Measurements from ENCODE around the gene SLC35G1.

SLC35G1 gene

GRCh38 chr10:93850031-93851015, 43.5 kb upstream of the SLC35G1 start:
- TF ChIP-seq CTCF (IDR thresholded peaks at IDR 0.05; ENCODE audit: insufficient read depth, low read length, poor library complexity, severe bottlenecking) (no peak), EZH2phosphoT487 (conservative IDR thresholded peaks at IDR 0.05; ENCODE audit: low read length) (no peak)
- Histone ChIP-seq H3K79me2 (ENCODE audit: insufficient read depth, low read length) (no peaks in the 10 kb centered on the region), H2AFZ (ENCODE audit: low read depth, low read length, severe bottlenecking) (no peak overlapping the region), H3K9me2 (replicated peaks; ENCODE audit: insufficient read depth, low read length) (no peaks in the 10 kb centered on the region), H3K9ac (ENCODE audit: low read length) (no peak overlapping the region), H3K27ac (ENCODE audit: low read depth, low read length) (no peak overlapping the region), H3F3A (ENCODE audit: insufficient read depth) (no peaks in the 10 kb centered on the region), H3K9me3 (ENCODE audit: insufficient read depth, low read length) (no peaks in the 10 kb centered on the region), H3K36me3 (ENCODE audit: low read length) (no peaks in the 10 kb centered on the region), H3K27me3 (ENCODE audit: low read length) (no peaks in the 10 kb centered on the region), H3K4me3 (ENCODE audit: insufficient read depth, low read length, poor library complexity, severe bottlenecking) (no peak overlapping the region), H4K20me1 (ENCODE audit: low read depth, low read length) (no peaks in the 10 kb centered on the region), H3K4me2 (ENCODE audit: low read depth, low read length, poor library complexity, severe bottlenecking) (no peak overlapping the region)

DNA sequence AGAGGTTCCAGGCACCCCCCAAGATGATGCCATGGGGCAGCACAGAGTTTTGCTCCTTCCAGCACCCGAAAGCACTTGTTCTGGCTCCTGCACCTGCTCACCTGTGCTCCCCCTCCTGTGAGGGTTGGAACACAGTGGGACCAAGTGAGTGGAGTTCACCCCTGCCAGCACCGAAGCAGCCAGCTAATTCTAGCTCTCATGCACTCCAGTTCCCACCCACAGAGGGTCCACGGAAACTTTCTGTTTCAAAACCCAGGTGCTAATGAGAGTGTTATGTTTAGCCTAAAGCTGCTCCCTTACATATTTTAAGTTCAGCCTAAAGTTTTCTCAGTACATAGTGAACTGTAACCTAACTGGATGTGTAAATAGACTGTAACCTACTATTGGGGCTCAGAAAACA, 42.6 kb upstream of the SLC35G1 start:
- no peaks in the 10 kb centered on the region for H3K36me3 ChIP-seq (ENCODE audit: low read length)
- no peaks in the 10 kb centered on the region for H4K20me1 ChIP-seq (ENCODE audit: low read depth, low read length)
- H3K79me2 ChIP-seq (ENCODE audit: insufficient read depth, low read length): no peaks in the 10 kb centered on the region
- H3K4me2 ChIP-seq (ENCODE audit: low read depth, low read length, poor library complexity, severe bottlenecking): no peak overlapping the region
- no peak overlapping the region for H3K27ac ChIP-seq (ENCODE audit: low read depth, low read length)
- no peak overlapping the region for H2AFZ ChIP-seq (ENCODE audit: low read depth, low read length, severe bottlenecking)
- no peaks in the 10 kb centered on the region for H3K27me3 ChIP-seq (ENCODE audit: low read length)
- no peaks in the 10 kb centered on the region for H3F3A ChIP-seq (ENCODE audit: insufficient read depth)
- H3K4me3 ChIP-seq (ENCODE audit: insufficient read depth, low read length, poor library complexity, severe bottlenecking): no peak overlapping the region
- no peak overlapping the region for H3K9ac ChIP-seq (ENCODE audit: low read length)
- TF ChIP-seq CTCF (IDR thresholded peaks at IDR 0.05; ENCODE audit: insufficient read depth, low read length, poor library complexity, severe bottlenecking) (no peak), EZH2phosphoT487 (conservative IDR thresholded peaks at IDR 0.05; ENCODE audit: low read length) (no peak)
- no peaks in the 10 kb centered on the region for H3K9me2 ChIP-seq (replicated peaks; ENCODE audit: insufficient read depth, low read length)
- H3K9me3 ChIP-seq (ENCODE audit: insufficient read depth, low read length): no peaks in the 10 kb centered on the region

- no peaks in the 10 kb centered on the region for H3K36me3 ChIP-seq (ENCODE audit: low read length)
- H3K27me3 ChIP-seq (ENCODE audit: low read length): no peaks in the 10 kb centered on the region
- H2AFZ ChIP-seq (ENCODE audit: low read depth, low read length, severe bottlenecking): no peak overlapping the region
- no peak overlapping the region for H3K9ac ChIP-seq (ENCODE audit: low read length)
- H3K79me2 ChIP-seq (ENCODE audit: insufficient read depth, low read length): no peaks in the 10 kb centered on the region
- no peak overlapping the region for H3K4me2 ChIP-seq (ENCODE audit: low read depth, low read length, poor library complexity, severe bottlenecking)
- TF ChIP-seq EZH2phosphoT487 (conservative IDR thresholded peaks at IDR 0.05; ENCODE audit: low read length) (no peak), CTCF (IDR thresholded peaks at IDR 0.05; ENCODE audit: insufficient read depth, low read length, poor library complexity, severe bottlenecking) (no peak)
- H3K9me2 ChIP-seq (replicated peaks; ENCODE audit: insufficient read depth, low read length): no peaks in the 10 kb centered on the region
- H3K27ac ChIP-seq (ENCODE audit: low read depth, low read length): no peak overlapping the region
- no peaks in the 10 kb centered on the region for H4K20me1 ChIP-seq (ENCODE audit: low read depth, low read length)
- no peak overlapping the region for H3K4me3 ChIP-seq (ENCODE audit: insufficient read depth, low read length, poor library complexity, severe bottlenecking)
- no peaks in the 10 kb centered on the region for H3K9me3 ChIP-seq (ENCODE audit: insufficient read depth, low read length)
- no peaks in the 10 kb centered on the region for H3F3A ChIP-seq (ENCODE audit: insufficient read depth)
Observed at GRCh38 chr10:93852476-93853095, 41.2 kb upstream of the SLC35G1 start.
